ENCODE data around the gene PPFIA2.

GRCh38 chr12:81468206-81468605 lies 290.9 kb downstream of the PPFIA2 start:
- TF ChIP-seq CTCF (IDR thresholded peaks at IDR 0.05) (no peak), ZFX (IDR thresholded peaks at IDR 0.05; ENCODE audit: borderline replicate concordance) (no peak)
